Liver (tissue), 9 donors: Measurements from ENCODE around the gene CDC37. TPM values are rescaled to one million over a fixed set of nuclear protein-coding genes. Genes with fewer than 3 reads are reported as not detected.

Experiments used
- DNase-seq: peaks from one replicate; pipeline ENCODE4 v3.0.0-alpha.2; 2017; ENCODE audit warnings: low spot score
- H3K27ac ChIP-seq, 2 donors: one replicate each; pipeline ENCODE4 v1.7.0; 2013; ENCODE audit warnings: inconsistent platforms in 2 of 2, low read length in 2 of 2, control low read depth in 1 of 2, low read depth in 1 of 2, mild to moderate bottlenecking in 1 of 2
- H3K27me3 ChIP-seq, 4 donors: one replicate each; pipeline versions ENCODE4 v1.6.1 to v1.7.0; 2013; ENCODE audit warnings: low read length in 3 of 4, inconsistent platforms in 1 of 4, mild to moderate bottlenecking in 1 of 4, moderate library complexity in 1 of 4; ENCODE audit not compliant: control insufficient read depth in 4 of 4, insufficient read depth in 4 of 4
- H3K36me3 ChIP-seq, 4 donors: one replicate each; pipeline versions ENCODE4 v1.6.1 to v1.7.0; 2013; ENCODE audit warnings: low read length in 3 of 4, mild to moderate bottlenecking in 3 of 4, low read depth in 1 of 4, moderate library complexity in 1 of 4; ENCODE audit not compliant: control insufficient read depth in 4 of 4, insufficient read depth in 3 of 4
- H3K4me1 ChIP-seq, 4 donors: one replicate each; pipeline versions ENCODE4 v1.6.1 to v1.7.0; 2013; ENCODE audit warnings: low read length in 3 of 4, mild to moderate bottlenecking in 3 of 4, moderate library complexity in 1 of 4; ENCODE audit not compliant: control insufficient read depth in 4 of 4, insufficient read depth in 4 of 4
- H3K4me3 ChIP-seq, 3 donors: one replicate each; pipeline versions ENCODE4 v1.6.1 to v1.7.0; 2013; ENCODE audit warnings: low read length in 3 of 3, control low read depth in 1 of 3, low read depth in 1 of 3, mild to moderate bottlenecking in 1 of 3
- H3K9ac ChIP-seq, 2 donors: one replicate each; pipeline ENCODE4 v1.7.0; 2013; ENCODE audit warnings: low read length in 2 of 2, mild to moderate bottlenecking in 2 of 2, moderate library complexity in 2 of 2, control low read depth in 1 of 2, low read depth in 1 of 2
- H3K9me3 ChIP-seq, 4 donors: one replicate each; pipeline versions ENCODE4 v1.6.1 to v1.7.0; 2013; ENCODE audit warnings: low read length in 3 of 4; ENCODE audit not compliant: control insufficient read depth in 4 of 4
- EGR1 ChIP-seq, 2 donors: IDR thresholded peaks; 2 replicates each; pipeline ENCODE4 v1.6.1; 2016 to 2018; ENCODE audit warnings: antibody characterized with exemption in 2 of 2, low read depth in 2 of 2
- FOXA2 ChIP-seq: IDR thresholded peaks from 2 replicates; pipeline ENCODE4 v1.6.1; 2016; ENCODE audit warnings: antibody characterized with exemption
- HNF4G ChIP-seq: IDR thresholded peaks from 2 replicates; pipeline ENCODE4 v1.6.1; 2016; ENCODE audit warnings: antibody characterized with exemption
- JUND ChIP-seq, 2 donors: IDR thresholded peaks; 2 replicates each; pipeline ENCODE4 v1.6.1; 2016; ENCODE audit warnings: antibody characterized with exemption in 2 of 2
- NR2F2 ChIP-seq: IDR thresholded peaks from 2 replicates; pipeline ENCODE4 v1.6.1; 2016; ENCODE audit warnings: antibody characterized with exemption
- RAD21 ChIP-seq, 2 donors: IDR thresholded peaks; 2 replicates each; pipeline ENCODE4 v1.6.1; 2016; ENCODE audit warnings: antibody characterized with exemption in 2 of 2, mild to moderate bottlenecking in 2 of 2
- TAF1 ChIP-seq: conservative IDR thresholded peaks from 2 replicates; pipeline ENCODE4 v1.6.1; 2016; ENCODE audit warnings: antibody characterized with exemption, mild to moderate bottlenecking
- YY1 ChIP-seq: IDR thresholded peaks from 2 replicates; pipeline ENCODE4 v1.6.1; 2016; ENCODE audit warnings: antibody characterized with exemption, mild to moderate bottlenecking
- WGBS: extraction: QIAGEN DNeasy Blood & Tissue Kit; methylation state at CpG from one replicate; pipeline ENCODE4 v1.1.7; 2013; 5-methylcytosine and 5-hydroxymethylcytosine counted together
- polyA plus RNA-seq, 2 donors: library from polyadenylated mRNA; stranded (reverse) in 1 of 2; unstranded in 1 of 2; fragments of 200-250 nt in 1 of 2; fragments of >200 nt in 1 of 2; fragmentation: Nextera tagmentation in 1 of 2; extraction: Ambion mirVana in 1 of 2; gene quantifications; one replicate each; pipeline versions ENCODE4 v1.2.1 to v1.2.3, GENCODE V29; 2013 to 2015
- total RNA-seq, 2 donors: library from RNA; depleted of rRNA; stranded (reverse); fragments of >200 nt; gene quantifications; one replicate each; pipeline ENCODE4 v1.2.3, GENCODE V29; 2014
- TF ChIP-seq, protein P1 (sequence below): IDR thresholded peaks from 2 replicates; pipeline ENCODE4 v1.6.1; 2016; ENCODE audit warnings: antibody characterized with exemption
- TF ChIP-seq, protein P2 (sequence below): IDR thresholded peaks from 2 replicates; pipeline ENCODE4 v1.6.1; 2016; ENCODE audit warnings: antibody characterized with exemption, mild to moderate bottlenecking
- TF ChIP-seq, protein P3 (sequence below): fragments of 150-350 bp; IDR thresholded peaks from 2 replicates; pipeline ENCODE4 v1.5.1; 2017; ENCODE audit warnings: improper control_type of control experiment, low read depth, low read length; ENCODE audit not compliant: missing input control
- TF ChIP-seq, protein P4 (sequence below): IDR thresholded peaks from 2 replicates; pipeline ENCODE4 v1.6.1; 2016; ENCODE audit warnings: antibody characterized with exemption
- donor health status: healthy.
- donor health status: healthy.
- donor health status: healthy.
- donor health status: healthy.
- donor health status: healthy.

CDC37 gene
- total and polyA plus RNA-seq, 4 donors: 46.0 to 69.9 (median 56.8) TPM

DNA sequence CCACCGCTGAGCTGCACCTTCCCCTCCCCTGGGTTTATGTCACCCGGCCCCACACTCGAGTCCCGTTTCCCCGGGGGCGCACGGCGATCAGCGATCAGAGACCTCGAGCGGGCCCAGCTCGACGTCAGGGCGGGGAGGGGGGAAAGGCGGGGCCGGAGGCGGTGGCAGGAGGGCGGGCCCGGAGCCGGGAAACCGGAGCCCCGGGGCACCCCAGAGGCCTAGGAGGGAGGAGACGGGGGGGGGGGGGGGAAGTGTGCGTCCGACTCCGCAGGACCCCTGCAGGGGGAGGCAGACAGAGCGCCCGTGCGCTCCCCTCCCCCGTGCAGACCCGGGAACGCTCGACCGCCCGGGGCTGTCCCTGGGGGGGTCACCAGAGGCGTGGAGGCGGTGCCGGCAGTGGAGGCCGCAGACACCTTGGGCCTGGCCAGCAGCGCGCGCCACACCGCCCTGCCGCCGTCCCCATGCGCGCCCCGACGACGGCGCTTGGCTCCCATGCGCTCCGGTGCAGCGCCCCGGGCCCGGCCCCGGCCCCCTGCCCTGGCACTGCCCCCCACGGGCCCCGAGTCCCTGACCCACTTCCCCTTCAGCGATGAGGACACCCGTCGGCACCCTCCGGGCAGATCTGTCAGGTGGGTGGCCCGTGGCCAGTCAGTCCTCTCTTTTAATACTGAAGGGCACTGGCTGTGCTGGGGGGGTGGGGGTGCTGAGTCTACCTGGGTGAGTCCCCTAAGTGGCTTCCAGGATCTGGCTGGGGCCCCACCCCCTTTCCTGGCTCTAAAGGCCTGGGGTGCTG lies 28.8 kb upstream of the CDC37 start:
- peaks cover 3 to 13% (median 8%) of the 10 kb centered on the region in 4 donors for H3K4me1 ChIP-seq
- DNase-seq: no peak
- H3K9ac ChIP-seq: no peak overlapping the region
- H3K36me3 ChIP-seq: no peaks in the 10 kb centered on the region
- H3K27me3 ChIP-seq: peaks cover 0 to 5% (median 2%) of the 10 kb centered on the region in 4 donors
- H3K9me3 ChIP-seq: no peaks in the 10 kb centered on the region
- peak overlapping the region in 2 of 3 donors; percentile 6 to 50 for H3K4me3 ChIP-seq
- TF ChIP-seq JUND (IDR thresholded peaks at IDR 0.05) (no peak), RAD21 (IDR thresholded peaks at IDR 0.05) (no peak), FOXA2 (no peak), EGR1 (IDR thresholded peaks at IDR 0.05; ENCODE audit: low read depth in 2 of 2) (no peak), HNF4G (no peak), NR2F2 (no peak), YY1 (no peak), TAF1 (no peak)
- TF ChIP-seq, protein P1, sequence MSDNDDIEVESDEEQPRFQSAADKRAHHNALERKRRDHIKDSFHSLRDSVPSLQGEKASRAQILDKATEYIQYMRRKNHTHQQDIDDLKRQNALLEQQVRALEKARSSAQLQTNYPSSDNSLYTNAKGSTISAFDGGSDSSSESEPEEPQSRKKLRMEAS: no peak
- TF ChIP-seq, protein P2, sequence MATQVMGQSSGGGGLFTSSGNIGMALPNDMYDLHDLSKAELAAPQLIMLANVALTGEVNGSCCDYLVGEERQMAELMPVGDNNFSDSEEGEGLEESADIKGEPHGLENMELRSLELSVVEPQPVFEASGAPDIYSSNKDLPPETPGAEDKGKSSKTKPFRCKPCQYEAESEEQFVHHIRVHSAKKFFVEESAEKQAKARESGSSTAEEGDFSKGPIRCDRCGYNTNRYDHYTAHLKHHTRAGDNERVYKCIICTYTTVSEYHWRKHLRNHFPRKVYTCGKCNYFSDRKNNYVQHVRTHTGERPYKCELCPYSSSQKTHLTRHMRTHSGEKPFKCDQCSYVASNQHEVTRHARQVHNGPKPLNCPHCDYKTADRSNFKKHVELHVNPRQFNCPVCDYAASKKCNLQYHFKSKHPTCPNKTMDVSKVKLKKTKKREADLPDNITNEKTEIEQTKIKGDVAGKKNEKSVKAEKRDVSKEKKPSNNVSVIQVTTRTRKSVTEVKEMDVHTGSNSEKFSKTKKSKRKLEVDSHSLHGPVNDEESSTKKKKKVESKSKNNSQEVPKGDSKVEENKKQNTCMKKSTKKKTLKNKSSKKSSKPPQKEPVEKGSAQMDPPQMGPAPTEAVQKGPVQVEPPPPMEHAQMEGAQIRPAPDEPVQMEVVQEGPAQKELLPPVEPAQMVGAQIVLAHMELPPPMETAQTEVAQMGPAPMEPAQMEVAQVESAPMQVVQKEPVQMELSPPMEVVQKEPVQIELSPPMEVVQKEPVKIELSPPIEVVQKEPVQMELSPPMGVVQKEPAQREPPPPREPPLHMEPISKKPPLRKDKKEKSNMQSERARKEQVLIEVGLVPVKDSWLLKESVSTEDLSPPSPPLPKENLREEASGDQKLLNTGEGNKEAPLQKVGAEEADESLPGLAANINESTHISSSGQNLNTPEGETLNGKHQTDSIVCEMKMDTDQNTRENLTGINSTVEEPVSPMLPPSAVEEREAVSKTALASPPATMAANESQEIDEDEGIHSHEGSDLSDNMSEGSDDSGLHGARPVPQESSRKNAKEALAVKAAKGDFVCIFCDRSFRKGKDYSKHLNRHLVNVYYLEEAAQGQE: no peak
- WGBS: 12% methylated on average over 64 of the region's 64 CpGs
- H3K27ac ChIP-seq: peak overlapping the region in 1 of 2 donors; percentile 9

DNA sequence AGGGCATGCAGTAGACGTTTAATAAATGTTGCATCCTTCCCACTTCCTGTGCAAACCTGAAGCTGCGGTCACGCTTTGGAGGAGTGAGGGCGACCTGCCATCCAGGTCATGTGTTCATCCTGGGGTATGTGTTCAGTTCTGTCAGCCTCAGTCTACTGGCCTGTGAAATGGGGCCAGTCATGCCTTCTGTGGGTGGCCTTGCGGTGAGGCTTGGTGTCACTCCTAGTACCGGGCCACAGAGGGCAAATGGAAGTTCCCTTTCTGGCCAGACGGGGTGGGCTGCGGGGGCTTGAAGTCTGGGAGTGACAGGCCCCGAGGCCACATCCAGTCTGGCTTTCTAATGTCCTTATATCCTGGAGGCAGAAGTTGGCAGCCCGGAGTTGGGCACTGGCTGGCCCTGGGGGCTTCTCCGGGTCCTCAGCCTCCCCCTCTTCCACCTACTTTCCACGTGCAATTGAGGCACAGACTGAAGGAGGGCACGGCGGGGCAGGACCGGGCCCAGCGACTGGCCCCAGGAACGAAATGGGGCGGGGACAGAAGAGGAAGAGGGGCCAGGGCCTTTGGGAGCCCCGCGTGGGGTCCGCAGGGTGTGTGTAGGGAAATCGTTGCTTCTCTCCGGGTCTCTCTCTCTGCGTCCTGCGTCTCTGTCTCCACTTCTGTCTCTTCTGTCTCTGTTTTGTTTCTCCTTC lies 28.1 kb upstream of the CDC37 start:
- TF ChIP-seq, protein P3, sequence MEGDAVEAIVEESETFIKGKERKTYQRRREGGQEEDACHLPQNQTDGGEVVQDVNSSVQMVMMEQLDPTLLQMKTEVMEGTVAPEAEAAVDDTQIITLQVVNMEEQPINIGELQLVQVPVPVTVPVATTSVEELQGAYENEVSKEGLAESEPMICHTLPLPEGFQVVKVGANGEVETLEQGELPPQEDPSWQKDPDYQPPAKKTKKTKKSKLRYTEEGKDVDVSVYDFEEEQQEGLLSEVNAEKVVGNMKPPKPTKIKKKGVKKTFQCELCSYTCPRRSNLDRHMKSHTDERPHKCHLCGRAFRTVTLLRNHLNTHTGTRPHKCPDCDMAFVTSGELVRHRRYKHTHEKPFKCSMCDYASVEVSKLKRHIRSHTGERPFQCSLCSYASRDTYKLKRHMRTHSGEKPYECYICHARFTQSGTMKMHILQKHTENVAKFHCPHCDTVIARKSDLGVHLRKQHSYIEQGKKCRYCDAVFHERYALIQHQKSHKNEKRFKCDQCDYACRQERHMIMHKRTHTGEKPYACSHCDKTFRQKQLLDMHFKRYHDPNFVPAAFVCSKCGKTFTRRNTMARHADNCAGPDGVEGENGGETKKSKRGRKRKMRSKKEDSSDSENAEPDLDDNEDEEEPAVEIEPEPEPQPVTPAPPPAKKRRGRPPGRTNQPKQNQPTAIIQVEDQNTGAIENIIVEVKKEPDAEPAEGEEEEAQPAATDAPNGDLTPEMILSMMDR: peak; percentile 6
- TF ChIP-seq, protein P4, sequence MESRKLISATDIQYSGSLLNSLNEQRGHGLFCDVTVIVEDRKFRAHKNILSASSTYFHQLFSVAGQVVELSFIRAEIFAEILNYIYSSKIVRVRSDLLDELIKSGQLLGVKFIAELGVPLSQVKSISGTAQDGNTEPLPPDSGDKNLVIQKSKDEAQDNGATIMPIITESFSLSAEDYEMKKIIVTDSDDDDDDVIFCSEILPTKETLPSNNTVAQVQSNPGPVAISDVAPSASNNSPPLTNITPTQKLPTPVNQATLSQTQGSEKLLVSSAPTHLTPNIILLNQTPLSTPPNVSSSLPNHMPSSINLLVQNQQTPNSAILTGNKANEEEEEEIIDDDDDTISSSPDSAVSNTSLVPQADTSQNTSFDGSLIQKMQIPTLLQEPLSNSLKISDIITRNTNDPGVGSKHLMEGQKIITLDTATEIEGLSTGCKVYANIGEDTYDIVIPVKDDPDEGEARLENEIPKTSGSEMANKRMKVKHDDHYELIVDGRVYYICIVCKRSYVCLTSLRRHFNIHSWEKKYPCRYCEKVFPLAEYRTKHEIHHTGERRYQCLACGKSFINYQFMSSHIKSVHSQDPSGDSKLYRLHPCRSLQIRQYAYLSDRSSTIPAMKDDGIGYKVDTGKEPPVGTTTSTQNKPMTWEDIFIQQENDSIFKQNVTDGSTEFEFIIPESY: no peak
- Histone ChIP-seq H3K27ac (peak overlapping the region; percentile 9 to 15), H3K36me3 (no peaks in the 10 kb centered on the region), H3K9ac (no peak overlapping the region), H3K4me3 (peak overlapping the region; percentile 2 to 50 (median 49)), H3K4me1 (peaks cover 3 to 13% (median 8%) of the 10 kb centered on the region in 4 donors), H3K9me3 (no peaks in the 10 kb centered on the region), H3K27me3 (peaks cover 0 to 5% (median 2%) of the 10 kb centered on the region in 4 donors)
- DNase-seq: no peak
- WGBS: 17% methylated on average over 25 of the region's 25 CpGs
